ENCODE results near the gene CLNK. TPM values are rescaled to one million over a fixed set of nuclear protein-coding genes. Genes with fewer than 3 reads are reported as not detected.

The CLNK gene
- total RNA-seq, 1 experiment from 2014 or later: not detected

DNA sequence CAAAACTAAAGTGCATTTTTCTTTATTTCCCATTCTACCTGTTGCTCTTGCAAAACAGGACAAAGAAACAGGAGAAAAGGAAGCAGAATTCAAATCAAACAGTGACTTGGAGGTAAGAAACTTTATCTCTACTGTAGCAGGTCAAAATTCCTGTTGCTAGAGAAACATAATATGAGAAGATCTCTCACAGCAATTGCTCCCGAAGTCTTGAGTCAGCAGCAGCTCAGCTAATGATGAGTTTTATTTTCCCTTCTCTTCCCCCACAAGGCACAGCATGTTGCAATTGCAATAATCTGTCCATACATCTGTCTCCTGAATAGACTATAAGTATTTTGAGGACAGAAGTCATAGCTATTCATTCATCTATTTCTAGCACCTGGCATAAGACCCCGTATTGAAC, 112.7 kb downstream of the CLNK start:
- in situ Hi-C loops (cut with HindIII; ENCODE audit: low pct_unique_long_range_greater_than_20kb, low sequenced_read_pairs): no loop called here
- no peak for DNase-seq (ENCODE audit: low read depth, low spot score)

DNA sequence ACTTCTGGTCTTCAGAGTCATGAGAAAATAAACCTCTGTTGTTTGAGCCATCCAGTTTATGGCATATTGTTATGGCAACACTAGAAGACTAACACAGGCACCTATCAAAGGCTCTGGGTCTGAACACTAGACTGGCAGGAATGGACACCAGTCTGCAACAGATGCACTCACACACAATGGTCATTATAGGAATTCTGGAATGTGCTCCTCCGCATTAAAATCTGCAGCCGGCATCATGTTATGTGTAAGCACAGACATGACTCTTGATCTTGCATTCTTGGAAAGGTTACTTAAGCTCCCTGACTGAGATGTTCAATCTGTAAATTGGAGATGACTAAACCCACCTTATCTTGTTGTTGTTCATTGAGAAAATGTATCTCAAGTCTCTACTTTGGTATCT, 115.1 kb downstream of the CLNK start:
- DNase-seq (ENCODE audit: low read depth, low spot score): no peak
- in situ Hi-C loops (cut with HindIII; ENCODE audit: low pct_unique_long_range_greater_than_20kb, low sequenced_read_pairs): no loop called here

DNA sequence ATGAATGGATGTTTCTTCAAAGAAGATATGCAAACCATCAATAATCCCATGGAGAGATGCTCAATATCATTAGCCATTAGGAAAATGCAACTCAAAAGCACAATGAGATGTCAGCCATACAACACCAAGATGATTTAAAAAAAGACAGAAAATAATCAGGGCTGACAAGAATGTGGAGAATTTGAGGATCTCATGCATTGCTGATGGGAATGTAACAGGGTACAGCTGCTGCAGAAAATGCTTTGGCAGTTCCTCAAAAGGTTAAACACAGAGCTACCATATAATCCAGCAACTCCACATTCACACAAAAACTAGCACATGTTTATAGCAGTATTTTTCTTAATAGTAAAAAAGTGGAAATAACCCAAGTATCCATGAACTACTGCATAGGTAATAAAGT, 116.8 kb downstream of the CLNK start:
- DNase-seq (ENCODE audit: low read depth, low spot score): no peak
- in situ Hi-C loops (cut with HindIII; ENCODE audit: low pct_unique_long_range_greater_than_20kb, low sequenced_read_pairs): no loop called here

DNA sequence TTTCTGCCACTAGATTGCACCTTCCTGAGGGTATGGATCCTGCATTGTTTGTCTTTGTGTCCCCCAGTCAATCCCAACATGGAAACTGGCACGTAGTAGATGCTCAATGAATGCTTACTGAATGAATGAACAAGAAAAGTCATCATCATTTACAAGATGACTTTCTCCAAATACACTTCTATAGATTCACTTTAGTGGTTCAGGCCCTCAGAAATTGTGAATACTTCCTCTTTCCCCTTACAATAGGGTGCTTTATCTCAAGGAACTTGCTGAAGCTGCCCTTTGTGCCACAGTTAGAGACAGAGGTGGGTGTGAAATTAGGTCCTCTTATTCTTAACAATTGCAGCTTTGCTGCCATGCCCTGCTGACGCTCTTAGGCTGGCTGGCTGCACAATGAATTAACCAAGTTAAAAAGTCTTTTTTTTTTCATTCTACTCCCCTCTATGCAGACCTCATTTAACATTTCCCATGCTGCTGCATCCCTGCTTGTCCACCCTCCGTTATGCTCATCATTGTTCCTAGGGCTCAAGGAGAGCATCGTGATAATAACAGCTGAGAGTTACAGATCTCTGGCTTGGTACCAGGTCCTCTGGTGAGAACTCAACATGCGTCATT, 119.3 kb downstream of the CLNK start:
- in situ Hi-C loops (cut with HindIII; ENCODE audit: low pct_unique_long_range_greater_than_20kb, low sequenced_read_pairs): no loop called here
- peak; percentile 98 for DNase-seq (ENCODE audit: low read depth, low spot score)

DNA sequence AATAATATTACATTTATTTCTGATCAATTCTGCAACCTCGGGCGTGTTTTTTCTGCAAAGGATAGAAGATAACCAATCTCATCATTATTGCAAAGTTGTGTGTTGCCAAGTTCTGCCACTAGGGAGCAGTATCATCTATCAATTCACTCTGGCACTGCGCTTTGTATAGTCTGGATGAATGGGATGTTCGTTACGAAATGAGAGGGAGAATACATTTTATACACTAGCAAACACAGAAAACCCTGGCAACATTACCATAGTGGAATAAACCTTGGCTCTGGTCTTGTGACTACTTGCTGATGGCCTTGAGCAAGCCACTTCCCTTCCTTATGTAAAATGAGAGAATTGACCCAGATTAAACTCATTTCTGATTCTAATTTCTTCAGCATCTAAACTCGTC, 129.9 kb downstream of the CLNK start:
- DNase-seq (ENCODE audit: low read depth, low spot score): peak; percentile 97
- in situ Hi-C loops (cut with HindIII; ENCODE audit: low pct_unique_long_range_greater_than_20kb, low sequenced_read_pairs): no loop called here

DNA sequence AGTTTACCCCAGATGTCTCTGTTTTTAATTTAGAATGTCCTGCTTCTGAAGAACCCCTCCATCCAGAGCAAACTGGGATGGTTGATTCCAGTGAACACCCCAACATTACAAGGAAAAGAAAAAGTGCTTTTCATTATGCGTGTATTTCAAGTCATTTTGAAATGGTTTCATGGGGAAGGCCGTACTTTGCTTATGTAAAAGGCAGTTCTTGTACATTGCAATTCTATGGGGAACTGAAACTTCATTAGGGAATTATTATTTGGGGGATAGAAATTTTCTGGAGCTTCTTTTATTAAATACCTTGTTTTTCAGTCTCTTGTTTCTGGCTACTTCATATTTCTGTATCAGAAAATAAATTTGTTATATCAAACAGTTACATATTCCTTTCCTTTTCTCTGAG, 130.4 kb downstream of the CLNK start:
- no peak for DNase-seq (ENCODE audit: low read depth, low spot score)
- in situ Hi-C loops (cut with HindIII; ENCODE audit: low pct_unique_long_range_greater_than_20kb, low sequenced_read_pairs): no loop called here

DNA sequence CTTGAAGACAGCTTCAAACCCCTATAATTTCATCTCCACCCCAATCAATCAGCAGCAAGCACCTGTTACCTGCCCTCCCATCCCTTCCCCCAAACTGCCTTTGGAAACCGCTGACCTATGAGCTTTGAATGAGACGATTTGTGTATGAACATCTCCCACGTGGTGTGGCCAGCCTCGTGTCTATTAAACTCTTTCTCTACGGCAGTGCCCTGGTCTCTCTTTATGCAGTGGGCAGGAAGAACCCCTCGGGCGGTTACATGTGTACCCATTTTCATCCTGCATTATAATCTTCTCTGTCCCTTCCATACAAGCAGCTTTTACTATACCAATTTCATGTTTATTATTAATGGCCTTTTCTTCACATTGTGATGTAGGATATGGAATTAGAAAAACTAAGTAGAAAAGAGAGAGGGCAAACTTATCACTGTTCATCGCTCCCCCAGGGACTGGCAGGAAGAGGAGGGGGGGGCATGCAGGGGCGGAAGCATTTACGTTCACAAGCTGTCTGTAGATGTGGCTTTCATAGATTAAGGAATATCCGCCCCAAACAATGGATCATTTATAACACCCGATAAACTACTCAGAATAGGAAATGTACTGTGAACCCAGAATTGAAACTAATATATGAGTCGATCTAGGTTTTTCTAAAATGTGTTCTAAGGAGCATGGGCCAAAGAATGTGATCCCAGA, 131.8 kb downstream of the CLNK start:
- in situ Hi-C loops (cut with HindIII; ENCODE audit: low pct_unique_long_range_greater_than_20kb, low sequenced_read_pairs): no loop called here

DNA sequence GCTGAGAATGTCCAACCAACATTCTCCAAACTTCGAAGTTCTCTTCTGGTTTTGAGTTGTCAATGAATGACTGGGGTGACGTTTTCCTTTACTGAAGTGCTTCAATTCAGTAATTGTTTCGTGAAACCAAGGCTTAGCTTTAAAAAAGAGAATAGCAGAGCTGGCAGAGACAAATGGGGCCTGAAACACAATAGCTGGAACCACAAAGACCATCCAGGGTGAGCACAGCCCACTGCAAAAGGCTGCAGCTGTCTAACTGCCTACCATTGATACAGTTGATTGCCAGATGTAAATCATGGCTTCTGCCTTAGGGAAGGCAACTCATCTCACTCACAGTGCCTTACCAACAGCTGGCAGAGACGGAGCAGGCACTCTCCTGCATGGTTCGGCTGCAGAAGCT, 148.7 kb downstream of the CLNK start:
- no peak for DNase-seq (ENCODE audit: low read depth, low spot score)
- in situ Hi-C loops (cut with HindIII; ENCODE audit: low pct_unique_long_range_greater_than_20kb, low sequenced_read_pairs): loop anchor here (25.0 kb wide), 2 partner anchors 124 to 374 kb away; no protein-coding TSS in a partner anchor

More for the DNA sequence above, 131.8 kb downstream of the CLNK start:
- peak; percentile 95 for DNase-seq (ENCODE audit: low read depth, low spot score)

DNA sequence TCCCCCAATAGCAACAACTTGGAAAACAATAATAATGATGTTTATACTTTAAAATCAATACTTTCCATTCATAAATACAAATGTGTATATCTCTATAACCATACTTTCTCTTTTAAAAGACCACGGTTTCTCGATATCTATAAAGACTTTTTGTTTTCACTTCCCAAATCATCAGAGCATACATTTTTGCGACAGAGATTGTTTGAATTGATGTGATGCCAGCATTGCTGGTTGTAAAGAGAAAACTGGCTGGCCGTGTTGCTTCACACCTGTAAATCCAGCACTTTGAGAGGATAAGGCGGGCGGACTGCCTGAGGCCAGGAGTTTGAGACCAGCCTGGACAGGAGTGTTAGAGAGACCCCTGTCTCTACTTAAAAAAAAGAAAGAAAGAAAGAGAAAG, 149.7 kb downstream of the CLNK start:
- DNase-seq (ENCODE audit: low read depth, low spot score): no peak
- in situ Hi-C loops (cut with HindIII; ENCODE audit: low pct_unique_long_range_greater_than_20kb, low sequenced_read_pairs): loop anchor here (25.0 kb wide), 2 partner anchors 123 to 373 kb away; no protein-coding TSS in a partner anchor

DNA sequence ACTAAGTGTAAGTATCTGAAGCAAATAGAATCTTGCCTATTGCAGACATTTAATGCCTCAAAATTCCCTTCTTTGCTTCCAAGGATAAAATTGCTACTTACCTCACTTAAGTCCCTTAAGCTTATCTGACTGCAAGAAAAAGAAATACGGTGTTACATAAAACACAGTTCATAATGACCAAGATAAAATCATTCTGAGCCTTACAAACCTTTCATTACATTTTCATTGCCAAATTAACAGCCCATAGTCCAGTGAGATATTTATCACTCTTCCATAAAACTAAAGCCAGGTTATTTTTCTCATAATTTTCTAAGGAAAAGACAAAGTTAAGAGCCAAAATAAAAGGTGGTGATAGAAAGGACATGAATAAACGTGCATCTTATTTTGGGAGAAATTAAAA, 152.4 kb downstream of the CLNK start:
- DNase-seq (ENCODE audit: low read depth, low spot score): no peak
- in situ Hi-C loops (cut with HindIII; ENCODE audit: low pct_unique_long_range_greater_than_20kb, low sequenced_read_pairs): loop anchor here (25.0 kb wide), 2 partner anchors 120 to 370 kb away; no protein-coding TSS in a partner anchor

DNA sequence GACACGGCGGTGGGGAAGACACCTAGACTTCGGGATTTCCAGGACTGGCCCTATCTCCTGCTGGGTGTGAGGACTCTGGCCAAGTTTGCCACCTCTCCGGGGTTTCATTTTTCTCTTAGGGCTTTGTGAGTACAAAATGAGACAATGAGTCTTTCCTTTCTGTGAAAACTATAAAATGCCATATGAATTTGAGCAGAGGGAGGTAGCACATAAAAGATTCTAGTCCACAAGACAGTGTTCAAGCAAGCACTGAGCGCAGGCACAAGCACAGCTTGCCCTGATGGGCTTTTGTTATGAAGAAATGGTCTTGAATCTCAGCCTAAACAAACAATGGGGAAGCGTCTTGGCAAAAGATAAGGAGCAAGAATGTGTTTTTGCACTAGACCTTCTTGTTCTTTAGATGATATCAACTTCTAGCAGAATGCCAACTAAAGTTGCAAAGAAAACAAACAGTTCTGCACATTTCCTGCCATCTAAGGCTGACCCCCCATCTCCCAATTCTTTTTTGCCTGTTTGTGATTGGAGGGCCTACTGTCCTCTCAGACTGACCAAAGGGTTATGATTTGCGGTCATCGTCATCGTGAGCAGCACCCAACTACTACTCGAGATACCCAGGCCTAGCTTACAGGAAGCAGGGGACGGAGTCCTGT, 154.3 kb downstream of the CLNK start:
- in situ Hi-C loops (cut with HindIII; ENCODE audit: low pct_unique_long_range_greater_than_20kb, low sequenced_read_pairs): loop anchor here (25.0 kb wide), 2 partner anchors 118 to 368 kb away; no protein-coding TSS in a partner anchor
- DNase-seq (ENCODE audit: low read depth, low spot score): no peak

DNA sequence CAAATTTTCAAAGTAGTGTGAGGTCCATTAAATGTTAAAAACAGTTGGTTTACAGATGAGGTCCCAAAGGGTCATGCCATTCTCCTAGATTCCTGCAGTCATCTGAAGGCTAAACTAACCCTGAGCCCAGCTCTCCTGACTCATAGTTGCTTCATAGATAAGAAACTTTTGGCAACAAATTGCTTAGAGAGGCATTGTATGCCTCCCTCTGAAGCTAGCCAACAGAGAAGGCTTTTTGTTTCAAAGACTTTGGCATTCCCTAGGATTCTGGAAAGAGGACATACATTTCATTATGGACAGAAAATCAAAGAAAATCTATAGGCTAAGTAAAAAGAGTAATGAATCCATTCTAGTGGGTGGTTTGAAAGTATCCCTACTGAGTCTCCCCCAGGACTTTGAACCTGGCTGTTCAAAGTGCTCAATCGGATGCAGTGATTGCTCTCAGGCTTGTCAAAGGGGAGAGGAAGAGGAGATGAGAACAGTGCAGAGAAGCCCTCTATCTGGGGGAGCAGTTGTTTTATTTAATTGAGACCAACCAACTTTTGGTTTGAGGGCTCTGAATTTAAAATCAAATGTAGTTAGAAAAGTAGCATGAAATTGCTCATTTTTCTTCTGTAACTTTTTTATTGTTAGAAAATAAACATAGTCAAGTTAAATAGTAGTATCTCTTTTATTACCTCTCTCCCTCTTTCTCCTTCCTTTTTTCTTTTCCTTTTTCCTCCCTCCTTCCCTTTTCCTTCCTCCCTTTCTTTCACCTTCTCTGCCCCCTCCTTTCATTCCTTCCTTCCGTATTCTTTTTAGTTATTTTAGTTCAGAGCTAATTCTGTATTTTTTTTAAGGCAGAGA, 155.1 kb downstream of the CLNK start:
- DNase-seq (ENCODE audit: low read depth, low spot score): peak; percentile 26
- in situ Hi-C loops (cut with HindIII; ENCODE audit: low pct_unique_long_range_greater_than_20kb, low sequenced_read_pairs): loop anchor here (25.0 kb wide), 2 partner anchors 117 to 367 kb away; no protein-coding TSS in a partner anchor

DNA sequence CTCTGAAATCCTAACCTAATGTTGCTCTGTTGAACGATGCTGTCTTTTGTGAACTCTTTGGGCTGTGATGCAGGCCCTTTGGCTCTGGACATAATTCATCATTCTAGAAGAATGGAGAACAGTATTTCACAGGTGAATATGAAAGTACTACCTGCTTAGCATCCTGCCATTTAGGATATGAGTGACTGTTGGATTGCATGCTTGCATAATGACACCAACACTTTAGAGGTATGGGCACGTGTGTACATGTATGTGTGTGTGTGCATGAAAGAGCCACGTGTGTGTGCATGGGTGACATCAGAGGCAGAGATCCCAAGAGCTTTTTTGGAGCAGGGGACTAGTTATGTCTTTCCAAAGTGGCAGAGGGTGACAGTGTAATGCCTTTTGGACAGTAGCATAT, 157.1 kb downstream of the CLNK start:
- DNase-seq (ENCODE audit: low read depth, low spot score): no peak
- in situ Hi-C loops (cut with HindIII; ENCODE audit: low pct_unique_long_range_greater_than_20kb, low sequenced_read_pairs): loop anchor here (25.0 kb wide), 2 partner anchors 115 to 365 kb away; no protein-coding TSS in a partner anchor

DNA sequence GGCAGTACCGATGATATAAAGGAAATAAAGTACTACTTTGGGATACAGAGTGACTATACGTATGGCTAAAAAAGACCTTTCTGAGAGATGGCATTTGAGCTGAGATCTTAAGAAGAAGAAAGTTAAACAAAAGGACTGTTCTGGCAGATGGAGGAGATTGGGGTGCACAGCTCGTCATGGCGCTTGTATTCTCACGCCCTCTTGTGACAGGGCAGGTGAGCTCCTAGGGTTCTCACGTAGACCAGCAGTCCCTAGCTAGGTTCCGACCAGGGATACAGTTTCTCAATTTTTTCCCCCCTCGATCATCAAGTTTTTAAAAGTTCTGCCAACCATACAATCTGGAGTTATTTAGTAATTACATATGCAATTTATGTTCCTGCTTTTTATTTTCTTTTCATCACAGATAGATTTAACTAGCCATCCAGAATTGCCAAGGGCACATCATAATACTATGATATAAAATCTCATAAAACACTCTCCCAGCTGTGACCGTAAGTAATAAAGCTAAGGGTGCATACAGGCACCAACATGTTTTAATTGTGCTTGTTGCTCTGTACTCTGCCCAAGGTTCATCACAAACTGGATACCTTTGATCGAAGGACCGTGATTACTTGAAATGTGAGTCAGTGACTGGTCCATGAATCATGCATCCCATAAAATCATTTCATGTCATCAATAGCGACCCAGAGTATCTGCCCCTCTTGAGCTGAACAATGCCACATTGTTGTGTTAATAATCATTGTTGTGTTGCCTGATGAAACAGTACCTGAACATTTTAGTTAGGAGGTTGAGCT, 157.9 kb downstream of the CLNK start:
- no peak for DNase-seq (ENCODE audit: low read depth, low spot score)
- in situ Hi-C loops (cut with HindIII; ENCODE audit: low pct_unique_long_range_greater_than_20kb, low sequenced_read_pairs): loop anchor here (25.0 kb wide), 2 partner anchors 114 to 364 kb away; no protein-coding TSS in a partner anchor

DNA sequence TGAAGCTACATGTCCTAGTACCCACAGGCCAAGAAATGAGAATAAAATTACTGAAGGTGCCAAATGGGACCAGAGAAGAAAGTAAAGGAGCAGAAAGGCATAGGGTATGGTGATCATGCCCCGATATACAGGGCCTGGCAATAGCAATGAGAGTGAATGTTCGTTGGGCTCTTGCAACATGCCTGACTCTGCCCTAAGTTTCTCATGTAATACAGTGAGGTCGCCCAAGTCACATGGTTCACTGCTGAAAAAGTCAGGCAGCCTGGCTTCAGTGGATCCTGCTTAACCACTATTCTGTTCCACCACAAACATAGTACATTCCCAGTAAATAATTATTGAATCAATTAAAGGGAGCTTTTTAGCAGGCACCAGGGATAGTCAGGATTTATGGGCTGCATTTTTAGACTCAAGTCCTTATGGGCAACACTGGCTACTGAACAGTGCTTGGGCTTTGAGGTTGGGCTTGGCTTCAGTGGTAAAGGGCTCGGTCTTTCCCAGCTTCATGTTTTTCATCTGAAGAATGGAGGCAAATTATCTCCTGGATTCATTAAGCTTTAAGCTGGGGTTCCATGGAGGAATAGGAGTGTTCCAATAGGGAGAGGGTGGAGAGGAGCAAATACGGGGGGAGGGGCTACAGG, 160.3 kb downstream of the CLNK start:
- in situ Hi-C loops (cut with HindIII; ENCODE audit: low pct_unique_long_range_greater_than_20kb, low sequenced_read_pairs): no loop called here

DNA sequence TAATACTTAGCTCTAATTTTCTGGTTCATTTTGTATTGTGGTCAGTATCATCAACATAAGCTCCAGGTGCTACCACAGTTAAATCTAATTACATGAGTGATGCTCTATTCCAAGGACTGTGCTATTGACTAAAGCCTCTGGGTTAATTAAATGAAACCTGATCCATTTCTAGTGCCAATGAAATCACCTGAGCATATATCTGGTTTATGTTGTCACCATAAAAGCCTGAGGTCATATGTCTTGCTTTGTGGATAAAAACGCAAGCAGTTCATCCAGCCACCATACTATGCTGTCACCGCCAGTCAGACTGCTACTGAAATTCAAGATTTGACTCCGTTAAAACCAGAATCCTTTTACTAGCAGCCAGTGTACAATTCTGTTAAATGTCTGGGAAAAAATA, 163.1 kb downstream of the CLNK start:
- DNase-seq (ENCODE audit: low read depth, low spot score): no peak
- in situ Hi-C loops (cut with HindIII; ENCODE audit: low pct_unique_long_range_greater_than_20kb, low sequenced_read_pairs): no loop called here

More for the DNA sequence above, 160.3 kb downstream of the CLNK start:
- peak; percentile 2 for DNase-seq (ENCODE audit: low read depth, low spot score)
